ENCODE data around the gene RPS27. TPM values are rescaled to one million over a fixed set of nuclear protein-coding genes. Genes with fewer than 3 reads are reported as not detected.

RPS27 gene
- total RNA-seq, 3 donors from 2014 or later: 1,116 to 1,231 (median 1,134) TPM

GRCh38 chr1:153944827-153945117 is 45.8 kb upstream of the RPS27 start:
- peak in 1 of 3 donors; percentile 26 for DNase-seq
- peaks cover 13% of the 10 kb centered on the region for H3K4me1 ChIP-seq (ENCODE audit: low read depth)
- ATAC-seq: no peak
- no peak for TF ChIP-seq CTCF (IDR thresholded peaks at IDR 0.05)
- no peaks in the 10 kb centered on the region for H3K36me3 ChIP-seq (ENCODE audit: low read depth)
- H3K9me3 ChIP-seq: no peaks in the 10 kb centered on the region
- intact Hi-C loops (cut with DNase I, micrococcal nuclease): loop anchor here in 1 of 2 donors (10.0 kb wide), 2 partner anchors 120 to 150 kb away; no protein-coding TSS in a partner anchor
- H3K4me3 ChIP-seq: no peak overlapping the region

GRCh38 chr1:153945131-153945794 is 45.3 kb upstream of the RPS27 start:
- Histone ChIP-seq H3K4me1 (ENCODE audit: low read depth) (peaks cover 13% of the 10 kb centered on the region), H3K4me3 (peak overlapping the region; percentile 87), H3K9me3 (no peaks in the 10 kb centered on the region), H3K36me3 (ENCODE audit: low read depth) (no peaks in the 10 kb centered on the region)
- TF ChIP-seq CTCF (IDR thresholded peaks at IDR 0.05): no peak
- DNase-seq (peak; percentile 66 to 86 (median 69)), ATAC-seq (peak; percentile 49)
- intact Hi-C loops (cut with DNase I, micrococcal nuclease): loop anchor here in 1 of 2 donors (10.0 kb wide), 2 partner anchors 120 to 150 kb away; no protein-coding TSS in a partner anchor

DNA sequence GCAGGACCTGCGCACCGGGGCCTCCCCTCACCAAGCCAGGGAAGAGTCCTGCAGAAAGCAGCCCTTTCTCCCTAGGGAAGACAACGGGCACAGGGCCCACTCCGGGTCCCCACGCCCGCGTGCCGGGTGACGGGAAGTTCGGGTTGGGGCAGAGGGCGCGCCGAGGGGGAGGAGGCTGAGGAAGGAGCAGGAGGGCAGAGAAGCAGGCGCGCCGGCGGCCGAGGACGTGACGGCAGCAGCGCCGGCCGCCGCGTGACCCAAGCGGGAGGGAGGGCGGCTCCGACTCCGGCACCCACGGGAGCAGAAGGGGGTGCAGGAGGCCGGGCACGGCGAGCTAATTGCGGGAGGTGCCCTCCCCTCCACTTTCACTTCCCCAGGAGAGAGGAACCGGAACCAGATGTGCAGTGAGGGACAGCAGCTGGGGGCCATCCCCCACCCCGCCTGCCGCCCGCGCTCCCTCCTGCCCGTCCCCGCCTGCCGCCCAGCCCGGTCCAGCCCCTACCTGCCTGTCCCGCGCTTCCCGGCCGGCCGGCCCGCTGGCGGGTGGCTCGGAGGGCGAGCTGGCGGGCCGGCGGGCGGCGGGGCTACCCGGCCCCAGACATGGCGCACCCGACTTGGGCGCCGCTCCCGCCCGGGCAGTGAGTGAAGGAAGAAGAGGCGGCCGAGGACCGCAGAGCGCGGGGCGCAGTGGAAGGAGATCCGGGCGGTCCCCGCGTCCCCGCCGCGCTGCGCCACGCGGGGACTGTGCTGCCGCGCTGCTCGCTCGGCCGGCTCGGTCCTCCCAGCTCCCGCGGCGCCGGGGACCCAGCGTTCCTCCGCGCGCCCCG is 44.6 kb upstream of the RPS27 start:
- DNase-seq (peak; percentile 83 to 94 (median 91)), ATAC-seq (peak; percentile 85)
- no peak for TF ChIP-seq CTCF (IDR thresholded peaks at IDR 0.05)
- no peaks in the 10 kb centered on the region for H3K36me3 ChIP-seq (ENCODE audit: low read depth)
- peak overlapping the region; percentile 87 for H3K4me3 ChIP-seq
- no peaks in the 10 kb centered on the region for H3K9me3 ChIP-seq
- intact Hi-C loops (cut with DNase I, micrococcal nuclease): loop anchor here in 1 of 2 donors (10.0 kb wide), 2 partner anchors 121 to 151 kb away; no protein-coding TSS in a partner anchor
- peaks cover 13% of the 10 kb centered on the region for H3K4me1 ChIP-seq (ENCODE audit: low read depth)

DNA sequence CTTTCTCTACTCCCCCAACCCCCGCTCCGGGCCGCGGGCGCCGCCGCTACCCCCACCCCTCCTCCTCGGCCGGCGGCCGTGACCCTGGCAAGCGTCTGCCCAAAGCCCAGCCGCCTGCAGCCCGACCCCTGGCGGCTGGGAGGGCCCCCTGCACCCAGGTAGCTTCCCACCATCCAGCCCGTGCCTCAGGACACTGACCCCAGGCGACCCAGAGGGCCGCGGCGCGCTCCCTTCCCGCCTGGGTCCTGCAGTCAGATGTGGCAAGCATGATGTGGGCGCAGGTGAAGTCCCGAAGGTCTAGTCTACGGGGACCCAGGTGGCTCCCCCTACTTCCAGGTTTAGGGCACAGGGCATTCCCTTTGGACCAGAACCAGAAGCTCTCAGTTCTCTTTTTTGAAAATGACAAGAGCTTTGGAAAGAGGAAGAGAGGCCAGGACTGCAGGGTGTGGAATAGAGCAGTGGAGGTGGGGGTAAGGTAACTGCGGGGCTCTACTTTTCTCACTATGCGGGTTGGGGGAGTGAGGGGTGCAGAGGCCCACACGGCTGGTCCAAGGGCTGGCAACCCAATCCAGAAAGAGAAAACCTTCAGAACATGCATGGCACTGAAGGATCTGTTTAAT is 43.8 kb upstream of the RPS27 start, which contains the start of gene DENND4B:
Gene DENND4B (minus strand): TSS at position 97 of the 620 bp plus-strand sequence. CDS start 2,344 bp downstream, outside the sequence.
- intact Hi-C loops (cut with DNase I, micrococcal nuclease): loop anchor here in 1 of 2 donors (10.0 kb wide), 2 partner anchors 122 to 152 kb away; no protein-coding TSS in a partner anchor
- no peaks in the 10 kb centered on the region for H3K36me3 ChIP-seq (ENCODE audit: low read depth)

More for the DNA sequence above, 43.8 kb upstream of the RPS27 start, which contains the start of gene DENND4B:
- DNase-seq (peak; percentile 83 to 89 (median 89)), ATAC-seq (peak; percentile 88)
- H3K4me3 ChIP-seq: peak within 1 kb of the TSS; percentile 87
- H3K9me3 ChIP-seq: no peaks in the 10 kb centered on the region
- peak; percentile 91 for TF ChIP-seq CTCF (IDR thresholded peaks at IDR 0.05)
- H3K4me1 ChIP-seq (ENCODE audit: low read depth): peaks cover 13% of the 10 kb centered on the region
